ENCODE measurements around the gene TENT5C. TPM values are rescaled to one million over a fixed set of nuclear protein-coding genes. Genes with fewer than 3 reads are reported as not detected.

TENT5C gene
- total RNA-seq, 4 donors from 2014 or later, result 3.8 to 7.6 (median 6.6) TPM

DNA sequence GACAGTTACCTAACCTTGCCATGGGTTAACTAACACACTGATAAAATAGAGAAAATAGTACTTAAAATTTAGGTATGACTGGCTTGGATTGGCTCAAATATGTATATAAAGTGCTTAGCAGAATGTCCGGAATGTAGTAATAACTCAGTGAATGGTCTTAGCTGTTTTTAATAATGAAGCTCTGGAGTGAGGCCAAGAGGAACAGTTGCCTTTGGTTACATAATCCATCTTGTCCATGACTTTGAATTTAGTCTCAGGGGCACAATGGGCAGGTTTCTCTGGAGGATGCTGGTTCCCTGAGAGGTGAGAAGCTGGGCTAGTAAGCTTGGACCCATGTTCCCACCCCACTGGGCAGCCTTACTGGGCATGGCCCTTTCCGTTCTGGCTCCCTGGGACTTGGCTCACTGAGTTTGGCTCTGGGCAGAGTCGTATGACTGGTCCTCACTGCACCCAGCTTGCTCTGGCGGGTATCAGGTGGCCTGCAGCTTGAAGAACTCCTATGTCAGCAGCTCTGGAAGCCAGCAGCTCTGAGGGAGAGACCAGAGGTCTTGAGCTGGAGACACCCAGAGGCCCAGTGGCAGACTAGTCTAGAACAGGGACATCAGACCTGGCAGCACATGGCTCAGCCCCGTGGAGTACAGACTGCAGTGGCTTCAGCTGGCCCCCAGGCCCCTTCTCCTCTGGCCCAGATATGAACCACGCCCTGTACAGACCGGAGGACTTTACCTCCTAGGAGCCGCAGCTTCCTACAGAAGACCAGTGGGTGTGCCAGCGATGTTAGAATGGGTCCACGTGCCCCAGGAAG lies 40.4 kb downstream of the TENT5C start:
- ATAC-seq (ENCODE audit: low FRiP score), result no peak
- TF ChIP-seq, protein P1, sequence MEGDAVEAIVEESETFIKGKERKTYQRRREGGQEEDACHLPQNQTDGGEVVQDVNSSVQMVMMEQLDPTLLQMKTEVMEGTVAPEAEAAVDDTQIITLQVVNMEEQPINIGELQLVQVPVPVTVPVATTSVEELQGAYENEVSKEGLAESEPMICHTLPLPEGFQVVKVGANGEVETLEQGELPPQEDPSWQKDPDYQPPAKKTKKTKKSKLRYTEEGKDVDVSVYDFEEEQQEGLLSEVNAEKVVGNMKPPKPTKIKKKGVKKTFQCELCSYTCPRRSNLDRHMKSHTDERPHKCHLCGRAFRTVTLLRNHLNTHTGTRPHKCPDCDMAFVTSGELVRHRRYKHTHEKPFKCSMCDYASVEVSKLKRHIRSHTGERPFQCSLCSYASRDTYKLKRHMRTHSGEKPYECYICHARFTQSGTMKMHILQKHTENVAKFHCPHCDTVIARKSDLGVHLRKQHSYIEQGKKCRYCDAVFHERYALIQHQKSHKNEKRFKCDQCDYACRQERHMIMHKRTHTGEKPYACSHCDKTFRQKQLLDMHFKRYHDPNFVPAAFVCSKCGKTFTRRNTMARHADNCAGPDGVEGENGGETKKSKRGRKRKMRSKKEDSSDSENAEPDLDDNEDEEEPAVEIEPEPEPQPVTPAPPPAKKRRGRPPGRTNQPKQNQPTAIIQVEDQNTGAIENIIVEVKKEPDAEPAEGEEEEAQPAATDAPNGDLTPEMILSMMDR (IDR thresholded peaks at IDR 0.05), result no peak
- no peak for DNase-seq (ENCODE audit: low spot score)

- no peak for DNase-seq (ENCODE audit: low spot score)
- no peak for ATAC-seq (ENCODE audit: low FRiP score)
- TF ChIP-seq, protein P1 (IDR thresholded peaks at IDR 0.05), result no peak
These were observed 41.1 kb downstream of the TENT5C start for GRCh38 chr1:117646956-117647355.

- no peak for DNase-seq (ENCODE audit: low spot score)
- TF ChIP-seq, protein P1 (IDR thresholded peaks at IDR 0.05), result no peak
- ATAC-seq (ENCODE audit: low FRiP score), result no peak
These were observed 42.2 kb downstream of the TENT5C start for GRCh38 chr1:117648015-117648414.

GRCh38 chr1:117650840-117651568 lies 45.2 kb downstream of the TENT5C start:
- TF ChIP-seq, protein P1 (IDR thresholded peaks at IDR 0.05), result no peak
- DNase-seq (ENCODE audit: low spot score) (no peak), ATAC-seq (ENCODE audit: low FRiP score) (no peak)

DNA sequence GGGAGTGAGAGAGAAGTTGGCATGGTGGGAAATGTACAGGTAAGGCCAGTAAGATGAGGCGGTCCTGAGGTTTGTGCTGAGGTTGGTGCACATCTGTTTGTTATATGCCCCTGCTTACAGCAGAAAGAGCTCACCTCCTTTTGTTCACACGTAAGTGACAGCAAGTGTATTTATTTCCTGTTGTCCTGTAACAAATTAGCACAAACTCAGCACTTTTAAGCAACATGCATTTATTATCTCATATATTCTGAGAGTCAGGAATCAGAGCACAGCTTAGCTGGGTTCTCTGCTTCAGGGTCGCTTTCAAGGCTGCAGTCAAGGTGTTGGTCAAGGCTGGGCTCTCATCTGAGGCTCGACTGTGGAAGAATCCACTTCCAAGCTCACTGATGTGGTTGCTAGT lies 45.8 kb downstream of the TENT5C start:
- ATAC-seq (ENCODE audit: low FRiP score), result no peak
- TF ChIP-seq, protein P1 (IDR thresholded peaks at IDR 0.05), result no peak
- no peak for DNase-seq (ENCODE audit: low spot score)

DNA sequence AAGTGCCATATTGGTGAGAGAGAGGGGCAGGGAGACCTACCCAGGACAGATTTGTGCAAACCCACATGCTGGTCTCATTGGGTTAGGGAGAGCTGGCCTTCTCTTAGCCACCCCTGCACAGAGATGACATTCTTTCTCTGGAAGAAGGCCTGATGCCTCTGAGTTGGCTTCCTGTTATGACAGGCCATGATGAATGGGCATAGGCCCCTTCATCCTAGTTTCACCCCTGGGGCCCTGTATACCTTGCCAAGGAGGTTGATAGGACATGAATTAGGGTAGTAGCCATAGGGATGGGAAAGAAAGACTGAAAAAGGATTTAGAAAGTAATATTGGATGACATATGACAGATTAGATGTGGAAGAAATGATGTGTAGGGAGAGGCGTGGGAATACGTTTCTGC lies 46.6 kb downstream of the TENT5C start:
- DNase-seq (ENCODE audit: low spot score), result no peak
- ATAC-seq (ENCODE audit: low FRiP score), result no peak
- TF ChIP-seq, protein P1 (IDR thresholded peaks at IDR 0.05), result no peak
